MV-4-11 (cell line): ENCODE results near the gene YTHDF1.

ENCODE experiments used
- DNase-seq: peaks from one replicate; lab custom pipeline; 2025; lab: John Stamatoyannopoulos, UW

YTHDF1 gene

GRCh38 chr20:63155266-63156165 lies 60.4 kb downstream of the YTHDF1 start:
- no peak for DNase-seq

- no peak for DNase-seq
Measured at GRCh38 chr20:63154395-63154794, 61.5 kb downstream of the YTHDF1 start.

GRCh38 chr20:63153254-63154221 lies 62.4 kb downstream of the YTHDF1 start:
- DNase-seq = no peak

- no peak for DNase-seq
Measured at GRCh38 chr20:63152322-63153253, 63.3 kb downstream of the YTHDF1 start.

- DNase-seq = no peak
Measured at GRCh38 chr20:63151554-63152321, 64.2 kb downstream of the YTHDF1 start.

- no peak for DNase-seq
Measured at GRCh38 chr20:63150911-63151531, 64.9 kb downstream of the YTHDF1 start.

- no peak for DNase-seq
Measured at GRCh38 chr20:63150391-63150898, 65.5 kb downstream of the YTHDF1 start.

- no peak for DNase-seq
Measured at GRCh38 chr20:63149531-63150192, 66.3 kb downstream of the YTHDF1 start.

GRCh38 chr20:63148696-63149095 lies 67.2 kb downstream of the YTHDF1 start:
- DNase-seq = no peak

- no peak for DNase-seq
Measured at GRCh38 chr20:63147532-63147931, 68.4 kb downstream of the YTHDF1 start.
